ENCODE results near the gene DCBLD2.

The DCBLD2 gene

DNA sequence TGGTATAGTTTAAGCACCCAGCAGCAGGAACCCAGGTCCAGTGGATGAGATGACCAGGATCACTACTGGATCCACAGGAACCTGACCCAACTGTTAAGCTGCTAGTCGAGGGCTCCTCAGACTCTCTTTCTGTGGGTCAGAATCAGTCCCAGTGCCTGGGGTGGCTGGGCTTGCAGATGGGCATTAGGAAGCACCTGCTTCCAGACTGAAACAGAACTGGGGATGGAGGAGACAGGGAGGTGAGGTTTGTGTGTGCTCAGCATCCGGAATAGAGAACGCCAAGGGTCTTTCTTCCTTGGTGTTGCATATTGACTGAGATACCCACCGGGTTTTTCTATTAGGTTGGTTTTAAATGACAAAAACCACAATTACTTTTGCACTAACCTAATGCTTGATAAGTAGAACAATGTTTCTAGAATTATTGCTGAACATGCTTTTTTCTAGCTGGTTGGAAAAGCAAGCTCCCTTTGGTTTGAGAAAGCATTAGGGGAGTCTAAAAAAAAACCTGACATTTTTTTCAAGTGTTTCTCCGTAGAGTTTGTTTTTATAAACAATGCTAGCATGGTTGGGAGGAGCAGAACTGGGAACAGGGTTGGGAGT, 137.6 kb downstream of the DCBLD2 start:
- H3K9me3 Mint-ChIP-seq (ENCODE audit: low read depth), result no peaks in the 10 kb centered on the region
- no peaks in the 10 kb centered on the region for H3K36me3 Mint-ChIP-seq
- H3K27ac Mint-ChIP-seq, result no peak overlapping the region
- no peaks in the 10 kb centered on the region for H3K4me1 Mint-ChIP-seq (ENCODE audit: low read depth)
- H3K4me3 Mint-ChIP-seq, result no peak overlapping the region
- H3K27me3 Mint-ChIP-seq, result peaks cover 8% of the 10 kb centered on the region

DNA sequence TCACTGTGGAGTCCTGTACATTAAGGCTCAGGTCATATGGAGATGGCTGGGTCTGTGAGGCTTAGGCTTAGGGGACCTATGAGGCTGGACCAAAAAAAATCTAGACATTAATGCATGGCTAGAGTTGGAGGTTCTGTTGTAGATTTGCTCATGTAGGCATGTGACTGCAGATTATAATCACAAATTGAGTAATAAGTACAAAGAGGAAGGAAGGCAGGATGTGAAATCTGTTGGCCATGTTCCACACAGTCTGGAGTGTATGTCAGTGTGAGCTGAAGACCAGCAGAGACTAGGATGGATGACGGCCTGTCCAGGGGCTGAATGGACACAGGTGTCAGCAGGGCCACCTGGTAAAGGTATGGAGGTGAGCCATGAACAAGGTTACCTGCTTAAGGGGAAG, 138.4 kb downstream of the DCBLD2 start, which contains the start of gene ST3GAL6:
ST3GAL6 (plus strand) TSS at position 265 of the 400 bp plus-strand sequence. CDS start 5,101 bp downstream, outside the sequence.
- Mint-ChIP-seq H3K36me3 (no peaks in the 10 kb centered on the region), H3K4me3 (no peak within 1 kb of the TSS), H3K9me3 (ENCODE audit: low read depth) (no peaks in the 10 kb centered on the region), H3K4me1 (ENCODE audit: low read depth) (no peaks in the 10 kb centered on the region), H3K27ac (no peak within 1 kb of the TSS), H3K27me3 (peaks cover 8% of the 10 kb centered on the region)

DNA sequence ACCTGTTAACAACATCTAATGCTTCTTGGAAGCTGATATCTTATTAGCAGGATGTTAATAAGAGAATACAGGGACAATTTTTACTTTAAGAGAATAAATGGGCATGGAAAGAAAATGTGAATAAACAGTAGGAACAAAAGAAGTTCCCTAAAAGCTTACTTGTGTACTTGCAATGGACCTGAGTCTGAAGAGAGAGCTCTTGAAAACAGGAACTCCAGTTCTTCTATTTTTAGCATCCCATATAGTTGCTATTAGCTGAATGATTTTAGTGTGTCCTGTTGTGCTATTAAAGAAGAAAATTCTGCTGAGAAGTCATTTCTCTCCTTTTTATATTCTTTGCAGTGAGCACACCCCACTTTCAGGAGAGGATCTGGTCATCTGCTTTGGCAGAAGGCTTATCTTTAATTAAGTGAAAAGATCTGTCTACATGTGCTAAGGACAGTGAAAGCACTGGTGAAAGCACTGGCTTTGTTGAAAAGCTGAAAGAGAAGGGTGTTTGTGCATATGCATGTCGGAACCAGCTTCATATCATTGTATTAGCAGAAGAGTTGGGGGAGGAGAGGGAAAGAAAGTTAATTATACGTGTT, 139.8 kb downstream of the DCBLD2 start:
- Mint-ChIP-seq H3K36me3 (no peaks in the 10 kb centered on the region), H3K9me3 (ENCODE audit: low read depth) (no peaks in the 10 kb centered on the region), H3K27me3 (peaks cover 7% of the 10 kb centered on the region), H3K4me1 (ENCODE audit: low read depth) (no peaks in the 10 kb centered on the region), H3K4me3 (no peak overlapping the region), H3K27ac (no peak overlapping the region)

DNA sequence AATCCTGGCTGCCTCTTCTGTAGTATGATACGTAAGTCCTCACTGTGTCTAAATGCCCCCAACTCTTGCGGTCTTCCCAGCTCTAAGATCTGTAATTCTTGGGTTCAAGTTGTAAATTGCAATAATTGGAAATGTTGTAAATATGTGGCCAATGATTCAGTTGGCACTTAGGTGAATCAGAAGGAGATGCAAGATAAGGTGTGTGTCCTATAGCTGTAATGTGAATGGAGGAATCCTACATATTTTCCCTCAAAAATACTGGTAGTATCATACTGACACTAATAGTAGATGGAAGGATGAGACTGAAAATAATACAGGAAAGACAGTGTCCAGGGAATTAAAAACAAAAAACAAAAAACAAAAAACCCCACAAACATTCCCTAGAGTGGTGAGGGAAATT, 141.9 kb downstream of the DCBLD2 start:
- Mint-ChIP-seq H3K4me1 (ENCODE audit: low read depth) (no peaks in the 10 kb centered on the region), H3K36me3 (no peaks in the 10 kb centered on the region), H3K4me3 (no peak overlapping the region), H3K9me3 (ENCODE audit: low read depth) (no peaks in the 10 kb centered on the region), H3K27ac (no peak overlapping the region), H3K27me3 (peaks cover 7% of the 10 kb centered on the region)

DNA sequence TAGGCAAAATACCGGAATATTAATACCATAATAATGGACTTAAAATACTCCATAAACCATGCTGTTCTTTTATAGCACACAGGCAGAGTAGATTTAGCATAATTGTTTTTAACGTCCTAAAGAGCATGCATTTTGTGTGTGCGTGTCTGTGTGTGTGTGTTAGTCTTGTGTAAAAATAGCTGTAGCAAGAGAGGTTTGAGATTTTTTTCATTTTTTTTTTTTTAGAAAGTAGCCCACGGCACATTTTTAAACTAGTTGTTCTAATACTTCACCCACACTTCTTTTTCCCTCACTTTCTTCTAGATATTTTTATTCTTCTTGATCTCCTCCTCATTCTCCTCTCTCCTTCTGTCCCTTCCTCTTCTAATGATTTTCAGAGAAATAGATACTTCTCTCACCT, 145.9 kb downstream of the DCBLD2 start:
- H3K4me3 Mint-ChIP-seq, result no peak overlapping the region
- H3K27me3 Mint-ChIP-seq, result peaks cover 2% of the 10 kb centered on the region
- H3K36me3 Mint-ChIP-seq, result no peaks in the 10 kb centered on the region
- no peak overlapping the region for H3K27ac Mint-ChIP-seq
- no peaks in the 10 kb centered on the region for H3K9me3 Mint-ChIP-seq (ENCODE audit: low read depth)
- no peaks in the 10 kb centered on the region for H3K4me1 Mint-ChIP-seq (ENCODE audit: low read depth)

DNA sequence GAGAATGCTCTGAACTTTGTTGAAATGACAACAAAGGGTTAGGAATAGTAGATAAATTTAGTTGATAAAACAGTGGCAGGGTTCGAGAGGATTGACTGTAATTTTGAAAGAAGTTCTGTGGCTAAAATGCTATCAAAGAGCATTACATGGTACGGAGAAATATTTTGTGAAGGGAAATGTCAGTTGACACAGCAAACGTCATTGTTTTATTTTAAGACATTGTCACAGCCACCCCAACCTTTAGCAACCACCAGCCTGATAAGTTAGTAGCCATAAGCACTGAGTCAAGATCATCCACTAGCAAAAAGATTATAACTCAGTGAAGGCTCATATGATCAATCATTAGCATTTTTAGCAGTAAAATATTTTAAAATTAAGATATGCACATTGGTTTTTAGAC, 147.0 kb downstream of the DCBLD2 start:
- Mint-ChIP-seq H3K27ac (no peak overlapping the region), H3K36me3 (no peaks in the 10 kb centered on the region), H3K27me3 (peaks cover 2% of the 10 kb centered on the region), H3K9me3 (ENCODE audit: low read depth) (no peaks in the 10 kb centered on the region), H3K4me1 (ENCODE audit: low read depth) (no peaks in the 10 kb centered on the region), H3K4me3 (no peak overlapping the region)

DNA sequence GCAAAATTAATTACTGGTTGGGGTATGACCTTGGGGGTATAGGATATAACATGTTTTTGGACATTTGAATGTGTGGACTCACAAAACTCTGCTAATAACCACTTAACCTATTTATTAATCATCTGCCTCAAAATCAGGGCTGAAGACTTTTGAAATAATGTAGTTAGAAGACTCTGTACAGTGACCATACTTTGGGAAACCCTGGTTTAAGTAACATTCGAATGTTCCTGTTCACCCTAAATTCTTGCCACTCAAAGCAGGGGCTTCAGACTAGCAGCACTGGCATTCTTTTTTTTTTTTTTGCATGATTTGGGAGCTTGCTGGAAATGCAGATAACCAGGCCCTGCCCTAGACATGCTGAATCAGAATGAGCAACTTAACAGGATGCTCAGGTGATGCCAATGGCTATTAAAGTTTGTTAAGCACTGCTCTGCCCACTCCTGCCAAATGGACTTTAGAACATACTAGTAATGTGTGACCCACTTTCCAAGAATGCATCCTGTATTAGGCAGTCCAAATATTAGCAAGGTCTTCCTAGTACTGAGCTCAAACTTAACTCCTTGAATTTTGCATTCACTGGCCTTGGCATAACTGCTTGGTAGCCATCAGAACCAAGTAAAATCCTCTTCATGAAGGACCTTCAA, 151.1 kb downstream of the DCBLD2 start:
- H3K4me3 Mint-ChIP-seq, result no peak overlapping the region
- H3K9me3 Mint-ChIP-seq (ENCODE audit: low read depth), result no peaks in the 10 kb centered on the region
- H3K27me3 Mint-ChIP-seq, result peaks cover 15% of the 10 kb centered on the region
- H3K36me3 Mint-ChIP-seq, result no peaks in the 10 kb centered on the region
- no peak overlapping the region for H3K27ac Mint-ChIP-seq
- H3K4me1 Mint-ChIP-seq (ENCODE audit: low read depth), result no peaks in the 10 kb centered on the region

DNA sequence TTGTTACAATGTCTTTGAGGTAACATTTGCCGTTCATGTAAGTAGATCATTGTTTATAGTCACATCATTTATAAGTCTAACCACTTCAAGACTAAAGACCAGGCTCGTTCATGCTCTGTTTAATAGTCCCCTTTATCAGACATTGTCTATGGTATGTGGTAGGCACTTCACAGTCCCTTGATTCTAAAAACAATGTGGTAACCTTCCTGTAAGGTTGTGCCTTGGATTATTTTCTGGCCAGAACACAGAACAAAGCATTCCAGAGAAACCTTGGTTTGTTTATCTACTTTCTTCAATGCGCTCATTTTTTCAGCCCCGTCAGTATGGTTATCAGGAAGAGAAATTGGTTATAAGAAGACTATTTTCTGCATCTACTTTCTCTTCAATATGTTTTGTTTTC, 154.6 kb downstream of the DCBLD2 start:
- Mint-ChIP-seq H3K27ac (no peak overlapping the region), H3K4me3 (no peak overlapping the region), H3K4me1 (ENCODE audit: low read depth) (no peaks in the 10 kb centered on the region), H3K9me3 (ENCODE audit: low read depth) (no peaks in the 10 kb centered on the region), H3K27me3 (peaks cover 17% of the 10 kb centered on the region), H3K36me3 (no peaks in the 10 kb centered on the region)

DNA sequence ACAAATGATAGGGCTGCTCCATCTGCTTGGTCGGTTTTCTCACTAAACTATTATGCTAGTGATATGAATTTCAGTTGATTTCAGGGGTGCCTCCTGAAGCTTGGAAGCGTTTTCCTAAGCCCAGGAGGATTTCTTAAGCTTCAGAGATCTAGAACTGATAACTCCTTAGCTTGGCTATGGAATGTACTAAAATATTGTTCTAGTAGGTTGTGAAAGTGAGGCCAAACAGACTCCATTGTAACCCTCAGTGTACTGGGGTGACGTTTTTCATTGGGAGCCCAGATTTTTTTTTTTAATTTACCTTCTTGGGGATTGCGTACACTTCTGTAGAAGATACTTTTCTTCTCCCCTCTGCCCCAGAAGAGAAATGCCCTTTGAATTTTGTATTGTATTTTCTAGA, 155.4 kb downstream of the DCBLD2 start:
- Mint-ChIP-seq H3K4me3 (no peak overlapping the region), H3K36me3 (no peaks in the 10 kb centered on the region), H3K27me3 (peaks cover 17% of the 10 kb centered on the region), H3K4me1 (ENCODE audit: low read depth) (no peaks in the 10 kb centered on the region), H3K9me3 (ENCODE audit: low read depth) (no peaks in the 10 kb centered on the region), H3K27ac (no peak overlapping the region)
